Epidermal melanocyte (primary cell): ENCODE results near the gene ATF5.
"Not testable (repeated sequence)": the region's sequence is repeated elsewhere in the genome, so short reads cannot be mapped to it uniquely, and the experiment has no call there.

Source experiments
- DNase-seq: peaks from one replicate; pipeline ENCODE4 v3.0.0; 2011; ENCODE audit warnings: low spot score; ENCODE audit not compliant: insufficient read length

The ATF5 gene

DNA sequence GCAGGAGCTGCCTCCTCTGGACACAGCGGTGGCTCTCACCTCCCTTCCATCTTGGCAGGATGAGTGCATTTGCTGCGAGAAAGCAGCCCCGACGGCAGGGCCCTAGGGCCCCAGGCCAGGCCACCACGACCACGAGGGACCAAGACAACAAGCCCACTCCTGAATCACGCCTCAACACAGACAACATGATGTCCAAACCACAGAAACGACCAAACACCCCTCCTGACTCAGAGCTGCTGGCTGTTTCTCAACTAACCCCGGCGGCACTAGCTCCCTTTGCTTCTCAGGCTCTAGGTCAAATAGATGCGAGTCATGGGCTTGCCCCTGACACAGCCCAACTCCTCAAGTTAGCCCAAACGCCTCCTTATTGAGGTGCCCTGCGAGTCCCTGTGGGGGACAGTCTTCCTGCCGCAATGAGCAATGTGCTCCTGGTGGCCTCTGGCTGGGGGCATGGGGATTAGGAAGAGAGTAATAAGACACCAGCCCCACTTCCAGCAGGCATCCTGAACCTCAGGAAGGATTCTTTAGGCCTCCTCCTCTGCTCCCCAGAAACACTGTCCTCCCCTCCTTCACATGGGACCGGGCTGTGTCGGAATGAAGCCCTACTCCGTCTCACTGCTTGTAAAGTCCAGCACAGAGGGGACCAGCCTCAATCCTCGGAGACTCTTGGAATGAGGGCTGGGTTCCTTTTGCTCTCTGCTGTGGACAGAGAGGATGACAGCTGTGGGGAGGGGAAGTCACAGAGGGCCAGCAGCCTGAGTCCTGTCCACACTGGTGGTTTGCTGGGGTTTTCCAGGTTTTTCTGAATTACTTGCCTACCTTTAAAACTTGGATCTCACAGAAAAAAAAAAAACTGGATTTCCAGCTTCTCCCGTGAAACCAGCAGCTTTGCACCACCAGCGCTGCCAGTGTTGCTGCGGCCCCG, 6.9 kb upstream of the ATF5 start:
- DNase-seq, result no peak

DNA sequence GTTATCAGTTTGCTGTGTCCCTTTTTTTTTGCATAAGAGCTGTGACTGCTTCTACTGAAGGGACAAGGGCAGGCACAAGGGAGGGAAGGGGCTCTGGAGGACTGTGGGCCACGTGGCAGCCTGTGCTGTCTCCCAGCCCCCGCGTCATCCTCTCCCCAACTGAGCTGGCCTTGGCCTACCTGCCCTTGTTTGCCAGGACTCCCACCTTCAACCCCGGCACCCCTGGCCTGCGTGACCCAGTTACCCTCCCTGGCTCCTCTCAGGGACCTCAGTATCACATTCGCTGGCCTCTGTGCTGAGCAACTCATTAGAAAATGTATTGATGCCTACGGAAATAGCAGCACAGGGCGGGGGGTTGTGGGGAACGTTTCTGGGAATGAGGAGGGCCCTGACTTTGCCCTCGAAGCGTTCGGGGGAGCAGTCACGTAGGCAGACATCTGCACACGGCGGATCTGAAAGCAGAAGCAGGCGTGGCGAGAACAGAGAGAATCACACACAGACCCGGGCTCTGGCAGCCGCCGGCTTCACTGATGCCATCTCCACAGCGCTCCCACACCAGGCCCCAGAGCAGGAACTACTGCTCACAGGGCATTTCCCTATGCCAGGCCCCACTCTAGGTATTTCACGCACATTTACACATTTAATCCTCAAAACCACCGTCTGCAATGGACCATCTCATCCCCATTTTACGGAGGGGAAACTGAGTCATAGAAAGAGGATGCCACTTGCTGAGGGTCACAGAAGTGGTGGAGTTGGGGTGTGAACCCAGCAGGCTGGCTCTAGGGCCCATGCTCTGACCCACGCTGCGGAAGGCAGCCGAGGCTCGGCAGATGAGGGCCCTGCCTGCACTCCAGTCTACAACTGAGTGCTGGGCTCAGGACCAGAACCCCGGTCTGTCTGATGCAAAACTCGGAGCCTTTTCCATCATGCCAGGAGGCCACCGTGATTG, 5.7 kb upstream of the ATF5 start:
- no peak for DNase-seq

DNA sequence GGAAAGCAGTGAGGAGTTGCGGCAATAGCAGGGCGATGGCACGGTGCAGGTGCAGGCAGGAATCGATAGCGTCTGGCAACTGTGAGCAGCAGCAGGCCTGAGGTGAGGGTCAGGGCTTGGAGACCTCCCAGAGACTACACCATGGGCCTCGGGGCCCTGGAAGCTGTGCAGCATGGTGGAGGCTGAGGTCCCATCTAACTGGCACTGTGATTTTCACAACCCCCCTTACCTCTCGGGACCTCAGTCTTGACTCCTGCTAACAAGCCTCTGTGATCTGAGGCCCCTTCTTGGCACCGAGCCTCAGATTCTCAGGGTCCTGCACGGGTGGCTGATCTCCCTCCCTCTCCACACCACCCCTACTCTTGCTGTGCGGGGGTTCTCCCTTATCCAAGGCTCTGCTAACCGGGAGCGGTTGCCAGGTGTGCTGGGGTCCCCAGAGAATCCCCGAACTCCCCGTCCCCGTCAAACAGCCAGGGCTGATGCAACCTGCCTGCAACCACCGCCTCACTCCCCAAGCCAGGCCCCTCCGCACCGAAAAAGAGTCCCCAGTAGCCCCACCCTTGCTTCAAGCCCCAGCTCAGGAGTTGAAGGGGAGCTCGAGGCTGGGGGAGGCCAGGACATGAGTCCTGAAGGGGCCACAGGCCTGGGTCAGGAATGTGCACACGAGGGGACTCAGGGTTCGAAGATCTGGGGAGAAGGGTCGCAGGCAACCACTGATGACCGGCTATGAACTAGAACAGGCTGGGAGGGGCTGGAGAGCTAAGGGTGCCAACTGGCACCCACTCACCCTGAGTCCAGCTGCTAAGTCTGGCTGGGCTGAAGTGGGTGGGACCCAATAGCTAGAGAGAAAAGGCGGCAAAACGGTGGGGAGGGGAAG, 4.8 kb upstream of the ATF5 start:
- no peak for DNase-seq

DNA sequence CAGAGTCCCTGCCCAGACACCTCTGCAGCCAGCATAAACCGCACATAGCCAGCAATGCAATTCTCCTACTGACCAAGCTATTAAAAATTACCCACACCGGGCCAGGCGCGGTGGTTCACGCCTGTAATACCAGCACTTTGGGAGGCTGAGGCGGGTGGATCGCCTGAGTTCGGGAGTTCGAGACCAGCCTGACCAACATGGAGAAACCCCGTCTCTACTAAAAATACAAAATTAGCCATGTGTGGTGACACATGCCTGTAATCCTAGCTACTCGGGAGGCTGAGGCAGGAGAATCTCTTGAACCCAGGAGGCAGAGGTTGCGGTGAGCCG, 4.2 kb upstream of the ATF5 start:
- DNase-seq, result not testable (repeated sequence)

DNA sequence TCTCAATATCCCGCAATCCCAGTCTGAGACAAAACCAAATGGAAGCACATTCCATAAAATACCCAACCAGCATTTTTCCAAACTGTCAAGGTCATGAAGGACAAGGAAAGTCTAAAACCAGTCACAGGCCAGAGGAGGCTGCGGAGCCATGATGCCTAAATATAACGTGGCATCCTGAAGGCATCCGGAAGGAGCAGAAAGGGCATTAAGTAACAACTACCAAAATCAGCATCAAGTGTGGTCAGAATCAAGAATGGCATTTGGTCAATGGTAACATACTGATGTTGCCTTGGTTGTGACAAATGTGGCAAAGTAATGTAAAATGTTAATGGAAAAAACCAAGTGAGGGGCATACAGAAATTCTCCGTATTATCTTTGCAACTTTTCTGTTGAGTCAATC, 3.5 kb upstream of the ATF5 start:
- DNase-seq, result no peak

DNA sequence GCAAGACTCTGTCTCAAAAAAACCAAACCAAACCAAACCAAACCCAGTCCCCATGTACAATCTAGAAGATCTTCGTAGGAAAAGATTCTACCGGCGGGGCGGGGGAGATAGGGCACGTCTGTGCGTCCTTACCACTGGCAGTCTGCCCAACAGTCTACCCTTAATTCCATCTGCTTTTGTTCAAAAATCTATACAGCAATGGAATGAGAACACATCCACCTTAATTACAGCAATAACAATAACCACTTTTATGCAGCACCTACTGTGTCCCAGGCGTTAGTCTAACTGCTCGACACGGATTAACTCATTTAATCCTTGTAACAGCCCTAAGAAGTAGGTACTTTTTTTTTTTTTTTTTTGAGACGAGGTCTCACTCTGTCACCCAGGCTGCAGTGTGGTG, 2.5 kb upstream of the ATF5 start:
- no peak for DNase-seq

DNA sequence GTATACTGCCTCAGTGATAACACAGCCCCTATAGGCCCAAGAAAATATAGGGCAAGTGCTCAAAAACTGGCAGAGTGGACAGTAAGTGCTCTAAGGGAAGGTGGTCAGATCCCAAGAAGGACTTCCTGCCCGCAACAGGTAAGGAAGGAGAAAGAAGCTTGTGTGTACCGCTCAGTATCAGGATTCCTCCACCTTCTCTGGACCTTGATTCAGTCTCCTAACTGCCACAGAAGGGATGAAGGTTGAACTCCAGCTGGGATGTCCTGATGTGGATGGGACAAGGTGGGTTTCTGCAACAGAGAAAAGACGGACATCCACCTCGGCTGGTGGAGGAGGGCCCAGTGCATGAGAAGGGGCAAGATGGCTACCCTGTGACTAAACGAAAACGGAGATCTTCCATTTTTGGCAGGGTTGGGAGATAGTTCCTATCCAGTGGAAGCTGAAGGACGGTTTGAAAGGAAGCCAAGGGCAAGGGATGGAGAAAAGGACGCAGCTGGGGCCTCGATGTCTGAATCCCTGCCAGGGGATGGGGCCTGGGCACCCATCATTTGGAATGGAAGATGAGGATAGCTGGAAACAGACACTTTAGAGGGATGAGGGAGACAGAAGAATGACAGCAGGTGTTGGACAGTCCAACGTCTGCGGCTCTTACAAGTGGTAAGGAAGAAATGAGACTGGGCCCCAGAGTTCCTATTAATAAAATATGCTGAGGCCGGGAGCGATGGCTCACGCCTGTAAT, 1.3 kb upstream of the ATF5 start:
- DNase-seq, result no peak

DNA sequence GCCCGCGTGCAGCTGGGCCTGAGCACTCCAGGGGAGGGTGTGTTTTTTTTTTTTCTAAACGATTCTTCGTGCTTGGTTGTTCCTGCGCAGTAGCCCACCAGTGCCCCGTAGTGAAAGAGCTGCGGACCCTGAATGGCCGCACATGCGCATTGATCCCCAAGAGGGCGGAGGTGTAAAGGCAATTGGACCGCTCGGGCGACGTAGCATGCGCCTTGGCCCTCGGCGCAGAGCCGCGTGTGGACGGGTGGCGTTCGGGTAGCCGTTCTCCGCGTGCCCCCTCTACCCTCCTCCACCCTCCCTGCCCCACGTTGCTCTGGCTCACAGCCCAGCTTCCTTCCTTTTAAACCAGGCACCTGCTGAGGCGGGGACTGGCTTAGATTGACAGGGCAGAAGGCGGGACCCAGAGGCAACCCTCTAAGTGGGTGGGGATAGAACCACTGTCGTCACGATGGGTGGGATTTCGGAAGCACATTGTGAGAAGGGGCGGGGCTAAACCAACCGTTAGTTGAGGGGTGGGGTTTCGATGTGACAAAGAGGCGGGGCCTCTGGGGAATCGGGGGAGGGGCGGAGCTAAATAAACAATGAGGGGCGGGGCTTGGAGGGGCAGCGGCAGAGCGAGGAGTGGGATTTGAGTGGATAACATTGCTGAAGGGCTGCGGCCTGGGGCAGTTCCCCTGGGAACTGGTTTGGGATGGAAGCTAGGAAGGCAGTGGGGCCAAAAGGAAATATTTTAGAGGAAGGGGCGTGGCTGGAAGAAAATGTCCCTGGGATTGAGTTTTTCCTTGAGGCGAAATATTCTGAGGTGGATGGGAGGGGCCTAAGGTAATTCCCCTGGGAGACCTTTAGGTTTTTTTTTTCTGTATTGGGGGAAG, 842 bp downstream of the ATF5 start:
- peak; percentile 95 for DNase-seq

DNA sequence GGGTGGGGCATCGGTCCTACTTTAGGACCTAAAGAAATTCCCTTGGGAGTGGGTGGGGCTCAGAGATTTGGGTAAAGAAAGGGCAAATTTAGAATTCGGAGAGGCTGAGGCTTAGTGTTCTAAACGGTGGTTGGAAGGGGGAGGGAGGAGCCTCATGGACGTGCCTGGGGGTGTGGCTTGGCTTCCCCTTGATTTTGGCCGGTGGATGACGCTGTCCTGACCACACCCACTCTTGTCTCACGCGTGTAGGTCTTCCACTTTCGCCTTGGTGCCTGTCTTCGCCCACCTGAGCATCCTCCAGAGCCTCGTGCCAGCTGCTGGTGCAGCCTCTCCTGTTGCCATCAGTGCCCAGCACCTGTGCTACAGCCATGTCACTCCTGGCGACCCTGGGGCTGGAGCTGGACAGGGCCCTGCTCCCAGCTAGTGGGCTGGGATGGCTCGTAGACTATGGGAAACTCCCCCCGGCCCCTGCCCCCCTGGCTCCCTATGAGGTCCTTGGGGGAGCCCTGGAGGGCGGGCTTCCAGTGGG, 1.5 kb downstream of the ATF5 start:
- no peak for DNase-seq

DNA sequence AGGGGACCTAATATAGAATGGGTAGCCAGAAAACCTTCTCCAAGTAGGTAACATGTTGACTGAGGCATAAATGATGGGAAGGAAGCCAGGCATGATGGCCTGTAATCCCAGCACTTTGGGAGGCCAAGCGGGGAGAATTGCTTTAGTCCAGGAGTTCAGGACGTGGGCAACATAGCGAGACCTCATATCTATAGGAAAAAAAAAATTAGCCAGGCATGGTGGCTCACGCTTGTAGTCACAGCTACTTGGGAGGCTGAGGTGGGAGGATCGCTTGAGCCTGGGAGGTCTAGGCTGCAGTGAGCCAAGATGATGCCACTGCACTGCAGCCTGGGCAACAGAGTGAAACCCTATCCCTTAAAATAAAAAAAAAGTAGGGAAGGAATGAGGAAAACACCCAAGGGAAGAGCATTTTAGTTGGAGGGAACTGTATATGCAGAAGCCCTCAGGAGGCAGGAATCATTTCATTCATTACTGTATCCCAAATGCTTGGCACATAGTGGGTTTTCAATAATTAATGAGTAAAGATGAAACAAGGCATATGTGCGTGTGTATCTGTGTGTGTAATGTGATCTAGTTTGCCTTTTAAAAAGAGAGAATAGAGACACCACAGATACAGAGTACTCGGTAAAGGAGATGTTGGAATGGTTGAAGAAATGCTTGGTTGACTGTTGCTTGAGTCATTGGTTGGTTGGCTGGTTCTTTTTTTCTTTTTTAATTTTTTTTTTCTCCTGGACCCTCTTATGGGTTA, 2.5 kb downstream of the ATF5 start:
- no peak for DNase-seq

DNA sequence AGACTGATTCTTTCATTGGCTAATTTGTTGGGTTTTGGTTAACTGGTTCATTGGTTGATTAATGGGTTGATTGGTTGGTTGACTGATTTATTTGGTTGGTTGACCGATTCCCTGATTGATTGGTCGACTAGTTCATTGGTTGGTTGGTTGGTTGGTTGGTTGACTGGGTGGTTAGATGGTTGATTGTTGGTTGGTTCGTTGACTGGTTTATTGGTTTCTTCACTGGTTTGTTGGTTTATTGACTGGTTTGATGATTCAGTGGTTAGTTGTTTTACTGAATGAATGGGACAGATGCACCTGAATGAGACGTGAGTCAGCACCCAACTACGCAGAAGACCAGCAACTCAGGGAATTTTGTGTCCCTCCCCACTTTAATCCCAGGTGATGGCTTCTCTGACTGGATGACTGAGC, 3.0 kb downstream of the ATF5 start:
- DNase-seq, result no peak

DNA sequence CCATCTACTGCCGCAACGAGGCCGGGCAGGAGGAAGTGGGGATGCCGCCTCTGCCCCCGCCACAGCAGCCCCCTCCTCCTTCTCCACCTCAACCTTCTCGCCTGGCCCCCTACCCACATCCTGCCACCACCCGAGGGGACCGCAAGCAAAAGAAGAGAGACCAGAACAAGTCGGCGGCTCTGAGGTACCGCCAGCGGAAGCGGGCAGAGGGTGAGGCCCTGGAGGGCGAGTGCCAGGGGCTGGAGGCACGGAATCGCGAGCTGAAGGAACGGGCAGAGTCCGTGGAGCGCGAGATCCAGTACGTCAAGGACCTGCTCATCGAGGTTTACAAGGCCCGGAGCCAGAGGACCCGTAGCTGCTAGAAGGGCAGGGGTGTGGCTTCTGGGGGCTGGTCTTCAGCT, 3.7 kb downstream of the ATF5 start:
- no peak for DNase-seq

DNA sequence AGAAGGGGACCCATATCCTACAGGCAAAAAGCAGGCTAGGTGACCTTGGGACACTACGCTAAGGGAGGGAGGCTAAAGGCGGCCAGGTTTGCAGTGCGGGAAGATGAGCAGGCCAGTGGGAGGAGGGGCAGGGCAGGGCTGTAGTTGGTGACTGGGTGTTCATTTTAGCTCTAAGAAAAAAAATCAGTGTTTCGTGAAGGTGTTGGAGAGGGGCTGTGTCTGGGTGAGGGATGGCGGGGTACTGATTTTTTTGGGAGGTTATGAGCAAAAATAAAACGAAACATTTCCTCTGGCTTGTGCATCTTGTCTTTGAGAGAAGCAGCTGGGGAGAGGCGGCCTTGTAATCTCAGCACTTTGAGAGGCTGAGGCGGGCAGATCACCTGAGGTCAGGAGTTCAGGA, 4.6 kb downstream of the ATF5 start:
- DNase-seq, result no peak

DNA sequence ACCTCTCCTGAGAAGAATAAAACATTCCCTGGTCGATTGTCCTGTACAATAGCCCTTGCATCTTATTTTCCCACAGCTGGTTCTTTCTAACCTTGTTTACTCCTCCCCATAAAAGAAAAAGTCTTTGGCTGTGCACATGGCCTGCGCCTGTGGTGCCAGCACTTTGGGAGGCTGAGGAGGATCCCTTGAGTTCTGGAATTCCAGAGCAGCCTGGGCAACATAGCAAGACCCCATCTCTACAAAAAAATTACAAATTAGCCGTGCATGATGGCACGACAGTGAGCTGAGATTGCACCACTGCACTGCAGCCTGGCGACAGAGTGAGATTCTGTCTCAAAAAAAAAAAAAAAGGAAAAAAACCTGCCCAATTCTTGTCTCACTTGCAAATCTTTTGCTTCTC, 7.5 kb downstream of the ATF5 start:
- DNase-seq, result no peak

DNA sequence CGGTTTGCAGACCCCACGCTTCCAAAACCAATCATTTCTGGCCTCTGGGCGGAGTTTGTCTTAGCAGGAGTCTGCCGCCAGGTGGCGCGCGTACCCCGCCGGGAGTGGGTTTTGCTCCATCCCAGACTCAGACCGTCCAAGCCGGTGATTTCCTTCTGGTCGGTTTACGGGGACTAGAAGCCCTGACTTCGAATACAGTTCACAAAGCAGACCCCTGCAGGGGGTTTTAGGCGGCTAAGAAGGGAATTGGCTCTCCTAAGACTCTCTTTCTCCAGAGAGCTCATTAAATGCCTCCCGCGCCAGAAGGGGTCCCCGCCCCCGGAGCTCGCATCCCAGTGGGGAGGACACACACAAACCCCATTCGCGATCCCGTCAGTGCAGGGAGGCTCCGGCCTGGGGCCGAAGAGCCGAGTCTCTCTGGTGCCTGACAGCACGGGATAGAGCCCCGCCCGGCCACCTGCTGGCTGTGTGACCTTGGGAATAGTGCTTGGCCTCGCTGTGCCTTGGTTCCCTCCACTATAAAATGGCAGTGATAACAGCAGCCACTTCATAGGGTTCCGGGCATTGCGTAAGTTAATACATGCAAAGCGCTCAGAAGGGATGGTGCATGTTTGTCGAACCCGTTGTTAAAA, 8.9 kb downstream of the ATF5 start:
- DNase-seq, result peak; percentile 71

DNA sequence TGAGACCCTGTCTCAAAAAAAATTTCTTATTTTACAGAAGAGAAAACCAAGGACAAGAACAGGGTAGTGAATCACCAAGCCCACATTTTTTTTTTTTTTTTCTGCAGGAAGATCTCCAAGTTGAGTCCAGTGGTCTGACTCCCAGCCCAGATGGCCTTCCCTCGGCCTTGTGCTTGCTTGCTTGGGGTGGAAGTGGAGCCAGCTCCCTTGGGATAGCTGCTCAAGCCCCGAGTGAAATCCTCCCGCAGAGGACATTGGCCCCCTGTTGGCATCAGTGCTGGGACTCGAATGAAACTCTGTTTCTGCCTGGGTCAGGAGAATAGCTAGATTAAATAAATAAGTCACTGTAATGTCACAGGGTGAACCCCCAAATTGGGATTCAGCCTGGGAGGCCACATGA, 9.7 kb downstream of the ATF5 start:
- DNase-seq, result no peak

DNA sequence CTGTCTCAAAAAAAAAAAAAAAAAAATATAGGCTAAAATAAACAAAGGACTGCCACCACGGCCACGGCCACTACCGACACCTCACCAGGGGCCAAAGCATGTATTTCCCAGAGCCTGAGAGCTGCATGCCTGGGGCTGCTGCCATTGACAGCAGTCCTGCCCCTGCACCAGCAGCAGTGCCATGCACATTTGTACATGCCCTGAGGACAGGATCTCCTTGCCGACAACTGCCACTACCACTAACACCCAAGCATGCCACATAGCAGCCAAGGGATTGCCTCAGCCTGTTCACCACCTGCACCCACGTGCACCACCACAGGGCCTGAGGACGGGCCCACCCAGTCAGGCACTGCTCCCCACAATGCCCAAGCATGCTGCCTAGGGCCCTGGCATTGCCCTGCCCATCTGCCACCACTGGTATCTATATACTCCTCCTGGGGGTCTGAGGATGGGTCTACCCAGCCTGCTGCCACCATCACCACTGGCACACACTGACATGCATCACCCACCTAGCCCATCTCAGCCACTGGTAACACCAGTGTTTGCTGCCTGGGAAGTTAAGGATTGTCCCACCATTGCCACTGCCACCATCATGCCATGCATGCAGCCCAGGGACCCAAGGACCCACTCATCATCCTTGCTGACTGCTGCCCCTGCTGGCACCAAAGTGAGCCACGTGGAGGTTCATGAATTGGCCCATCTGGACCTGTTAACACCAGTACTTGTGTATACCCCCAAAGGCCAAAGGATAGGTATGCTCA, 10.9 kb downstream of the ATF5 start:
- DNase-seq, result no peak

DNA sequence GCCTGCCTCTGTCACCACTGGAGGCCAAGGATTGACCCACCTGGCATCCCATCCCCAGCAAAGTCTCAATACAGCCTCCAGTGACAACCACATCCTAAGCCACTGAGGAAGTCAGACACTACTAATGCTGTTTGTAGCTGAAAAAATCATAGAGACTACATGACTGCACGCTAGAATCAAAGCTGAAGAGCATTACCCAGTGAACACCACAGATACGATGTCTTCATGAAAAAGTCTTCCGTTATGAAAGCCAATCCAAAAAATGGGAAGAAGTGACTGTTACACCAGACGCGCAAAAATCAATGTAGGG, 11.4 kb downstream of the ATF5 start:
- no peak for DNase-seq
